Effector CD8-positive, alpha-beta T cell (primary cell): ENCODE results near the gene ISLR.
"Not testable (repeated sequence)": the region's sequence is repeated elsewhere in the genome, so short reads cannot be mapped to it uniquely, and the experiment has no call there.

Experiments used
- DNase-seq: peaks from one replicate; lab custom pipeline; 2025; lab: John Stamatoyannopoulos, UW

Gene ISLR

GRCh38 chr15:74136814-74137536 lies 36.5 kb upstream of the ISLR start:
- DNase-seq, result no peak

GRCh38 chr15:74137537-74137894 lies 36.0 kb upstream of the ISLR start:
- no peak for DNase-seq

- no peak for DNase-seq
These were observed 34.9 kb upstream of the ISLR start for GRCh38 chr15:74138642-74139041.

GRCh38 chr15:74141591-74141990 lies 31.9 kb upstream of the ISLR start:
- no peak for DNase-seq

GRCh38 chr15:74144153-74144775 lies 29.2 kb upstream of the ISLR start:
- DNase-seq, result no peak

- no peak for DNase-seq
These were observed 27.2 kb upstream of the ISLR start for GRCh38 chr15:74146277-74146800.

- DNase-seq, result no peak
These were observed 26.5 kb upstream of the ISLR start for GRCh38 chr15:74147051-74147450.

- no peak for DNase-seq
These were observed 17.6 kb upstream of the ISLR start for GRCh38 chr15:74155766-74156417.

- no peak for DNase-seq
These were observed 16.7 kb upstream of the ISLR start for GRCh38 chr15:74156678-74157411.

- DNase-seq, result no peak
These were observed 15.4 kb upstream of the ISLR start for GRCh38 chr15:74157868-74158827.

GRCh38 chr15:74158855-74159650 lies 14.5 kb upstream of the ISLR start:
- DNase-seq, result no peak

GRCh38 chr15:74159773-74160172 lies 13.7 kb upstream of the ISLR start:
- DNase-seq, result no peak

GRCh38 chr15:74160390-74160789 lies 13.1 kb upstream of the ISLR start:
- not testable (repeated sequence) for DNase-seq

GRCh38 chr15:74162195-74162536 lies 11.3 kb upstream of the ISLR start:
- not testable (repeated sequence) for DNase-seq

- no peak for DNase-seq
These were observed 8.0 kb upstream of the ISLR start for GRCh38 chr15:74165461-74165860.

- DNase-seq, result no peak
These were observed 5.6 kb upstream of the ISLR start for GRCh38 chr15:74167891-74168331.

GRCh38 chr15:74168711-74169126 lies 4.8 kb upstream of the ISLR start:
- DNase-seq, result no peak

- DNase-seq, result no peak
These were observed 3.3 kb upstream of the ISLR start for GRCh38 chr15:74170071-74170844.

- no peak for DNase-seq
These were observed 2.5 kb upstream of the ISLR start for GRCh38 chr15:74170875-74171578.
